SK-N-MC (cell line): ENCODE data around the gene HERPUD2.

ENCODE experiments used
- DNase-seq: peaks from one replicate; pipeline ENCODE4 v3.0.0-alpha.2; 2011; ENCODE audit warnings: low read depth, low spot score
- H3K27ac ChIP-seq: fragments of 200-600 bp; sonication (generic); 2 replicates; pipeline ENCODE4 v1.5.1; 2016; ENCODE audit warnings: mixed run types
- H3K36me3 ChIP-seq: fragments of 200-600 bp; sonication (generic); 2 replicates; pipeline ENCODE4 v1.6.1; 2017; ENCODE audit warnings: antibody characterized with exemption, low read length, mixed read lengths; ENCODE audit not compliant: insufficient read depth
- H3K4me3 ChIP-seq: fragments of 200-600 bp; sonication (generic); 2 replicates; pipeline ENCODE4 v1.5.1; 2016
- H3K9ac ChIP-seq: fragments of 200-600 bp; sonication (generic); 2 replicates; pipeline ENCODE4 v1.8.0; 2017; ENCODE audit warnings: mixed run types, mixed read lengths; ENCODE audit not compliant: insufficient read length
- H3K9me3 ChIP-seq: fragments of 200-600 bp; sonication (generic); 2 replicates; pipeline ENCODE4 v1.6.1; 2017; ENCODE audit warnings: low read depth, mild to moderate bottlenecking, antibody characterized with exemption, low read length, moderate library complexity, mixed read lengths
- EZH2 ChIP-seq: fragments of 200-600 bp; sonication (generic); IDR thresholded peaks from one replicate; pipeline ENCODE4 v1.6.1; 2017; ENCODE audit warnings: antibody characterized with exemption
- FOXP2 ChIP-seq: optimal IDR thresholded peaks from 2 replicates; pipeline ENCODE3; 2011; ENCODE audit warnings: mild to moderate bottlenecking, moderate library complexity; ENCODE audit not compliant: insufficient read depth; ENCODE audit errors: extremely low read length, control extremely low read depth
- POLR2AphosphoS5 ChIP-seq: IDR thresholded peaks from 2 replicates; pipeline ENCODE4 v1.6.1; 2012; ENCODE audit warnings: mild to moderate bottlenecking, low read depth, low read length, borderline replicate concordance

HERPUD2 gene

DNA sequence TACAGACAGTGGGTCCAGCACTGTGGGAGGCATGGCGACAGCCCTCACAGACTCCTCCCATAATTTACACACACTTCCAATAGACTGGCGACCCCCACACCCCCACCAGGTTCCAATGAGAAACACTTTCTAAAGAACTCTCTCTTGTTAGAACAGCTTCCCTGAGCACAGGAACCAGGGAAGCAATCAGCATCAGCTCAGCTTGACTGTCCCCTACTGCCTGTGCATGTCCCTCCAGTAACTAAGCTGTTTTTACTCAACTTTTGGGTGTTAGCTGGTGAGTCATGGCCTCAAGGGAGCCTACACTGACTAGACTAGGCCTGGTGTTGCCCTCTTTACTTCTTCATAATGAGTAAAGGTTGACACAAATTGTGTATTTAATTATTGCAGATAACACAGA lies 32.6 kb upstream of the HERPUD2 start:
- Histone ChIP-seq H3K9ac (no peak overlapping the region), H3K4me3 (no peak overlapping the region), H3K27ac (no peak overlapping the region), H3K36me3 (no peaks in the 10 kb centered on the region), H3K9me3 (no peaks in the 10 kb centered on the region)
- no peak for DNase-seq
- TF ChIP-seq EZH2 (no peak), FOXP2 (no peak), POLR2AphosphoS5 (no peak)

DNA sequence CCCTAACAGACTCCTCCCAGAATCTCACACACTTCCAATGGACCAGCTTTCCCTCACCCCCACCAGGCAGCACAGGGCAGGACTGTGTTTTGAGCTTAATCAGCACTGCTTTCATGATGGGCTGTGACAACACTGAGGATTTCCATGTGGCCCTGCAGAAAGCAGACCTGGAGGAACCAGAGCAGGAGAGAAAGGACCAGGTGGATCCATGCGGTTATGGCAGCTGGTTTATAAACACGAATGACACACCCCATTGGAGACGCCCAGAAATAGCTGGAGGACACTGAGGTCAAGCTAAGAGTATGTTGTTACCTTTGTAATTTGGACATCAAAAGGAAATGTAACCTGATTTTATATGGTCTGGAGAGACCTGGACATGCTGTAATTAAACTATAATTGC lies 31.7 kb upstream of the HERPUD2 start:
- no peak overlapping the region for H3K27ac ChIP-seq
- H3K9me3 ChIP-seq, result no peaks in the 10 kb centered on the region
- no peak for TF ChIP-seq POLR2AphosphoS5
- TF ChIP-seq FOXP2, result no peak
- TF ChIP-seq EZH2, result no peak
- no peak for DNase-seq
- H3K9ac ChIP-seq, result no peak overlapping the region
- H3K36me3 ChIP-seq, result no peaks in the 10 kb centered on the region
- H3K4me3 ChIP-seq, result no peak overlapping the region

DNA sequence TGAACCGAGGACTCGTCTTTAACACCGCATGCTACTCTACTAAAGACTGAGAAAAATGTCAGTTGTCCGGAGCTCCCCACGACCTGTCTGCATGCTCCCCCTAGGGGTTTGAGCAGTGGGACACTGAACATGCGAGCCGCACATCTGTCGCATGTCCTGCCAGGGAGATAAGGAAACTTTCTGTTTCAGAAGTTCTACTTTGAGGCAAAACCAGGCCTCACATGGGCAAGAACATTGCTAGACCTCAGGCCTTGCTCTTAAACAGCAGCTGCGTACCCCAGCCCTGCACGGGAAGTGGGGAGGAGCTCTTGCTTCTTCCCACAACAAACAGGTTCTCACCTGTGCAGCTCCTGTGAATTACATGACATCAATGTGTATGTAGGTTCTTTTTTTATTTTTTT lies 30.3 kb upstream of the HERPUD2 start:
- no peak for DNase-seq
- no peak overlapping the region for H3K27ac ChIP-seq
- TF ChIP-seq FOXP2 (no peak), EZH2 (no peak), POLR2AphosphoS5 (no peak)

DNA sequence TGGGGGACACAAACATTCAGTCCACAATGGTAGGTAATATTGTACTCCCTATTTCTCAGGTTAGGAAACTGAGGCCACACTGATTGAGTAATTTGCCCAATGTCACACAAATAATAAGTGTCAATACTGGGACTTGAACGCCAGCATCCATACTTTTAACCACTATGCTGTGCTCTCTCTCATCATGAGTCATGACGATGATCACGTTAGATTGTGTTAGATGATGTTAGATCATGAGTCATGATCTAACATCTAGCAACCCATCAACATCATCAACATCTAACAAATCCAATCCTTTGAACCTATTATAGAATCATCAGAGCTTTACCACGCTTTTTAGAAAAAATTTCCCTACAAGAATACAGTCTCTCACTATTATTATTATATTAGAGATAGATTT lies 28.1 kb upstream of the HERPUD2 start:
- Histone ChIP-seq H3K9ac (no peak overlapping the region), H3K36me3 (no peaks in the 10 kb centered on the region), H3K27ac (no peak overlapping the region), H3K4me3 (no peak overlapping the region), H3K9me3 (no peaks in the 10 kb centered on the region)
- DNase-seq, result no peak
- no peak for TF ChIP-seq EZH2
- TF ChIP-seq FOXP2, result no peak
- TF ChIP-seq POLR2AphosphoS5, result no peak

More for the DNA sequence above, 30.3 kb upstream of the HERPUD2 start:
- Histone ChIP-seq H3K4me3 (no peak overlapping the region), H3K9me3 (no peaks in the 10 kb centered on the region), H3K9ac (no peak overlapping the region), H3K36me3 (no peaks in the 10 kb centered on the region)

DNA sequence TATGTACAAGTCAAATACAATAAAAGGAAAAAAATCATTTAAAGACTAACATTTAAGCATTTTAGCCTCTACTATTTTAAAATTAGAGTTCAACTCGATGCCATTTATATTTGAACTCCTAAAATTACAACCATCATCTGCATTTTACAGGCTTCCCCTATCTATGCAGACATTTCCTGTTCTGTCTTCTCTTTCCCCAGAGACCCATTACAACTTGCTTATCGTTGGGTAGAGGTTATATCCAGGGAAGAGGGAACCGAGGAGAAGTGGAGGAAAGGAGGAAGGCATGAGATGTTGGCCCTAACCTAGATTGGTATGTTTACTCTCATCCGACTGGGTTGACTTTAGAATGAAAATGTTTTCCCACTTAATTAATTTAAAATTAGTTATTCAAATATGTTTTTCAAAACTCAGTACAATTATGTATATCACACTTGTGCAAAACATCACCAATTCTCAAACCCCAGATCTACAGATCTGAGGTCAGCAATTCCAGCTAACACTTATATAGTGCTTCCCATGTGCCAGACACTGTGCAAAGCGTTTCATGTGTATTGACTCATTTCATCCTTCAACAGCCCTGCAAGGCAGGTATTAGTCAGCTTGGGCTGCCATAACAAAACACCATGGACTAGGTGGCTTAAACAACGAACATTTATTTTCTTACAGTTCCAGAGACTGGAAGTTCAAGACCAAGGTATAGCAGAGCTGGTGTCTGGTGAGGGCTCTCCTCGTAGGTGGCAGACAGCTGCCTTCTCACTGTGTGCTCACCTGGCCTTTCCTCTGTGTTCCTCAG lies 27.3 kb upstream of the HERPUD2 start:
- DNase-seq, result peak; percentile 76
- H3K36me3 ChIP-seq, result no peaks in the 10 kb centered on the region
- H3K4me3 ChIP-seq, result 0 out of 2 replicates have a peak overlapping the region, but pooled peaks have one; percentile 7
- H3K9me3 ChIP-seq, result no peaks in the 10 kb centered on the region
- H3K27ac ChIP-seq, result no peak overlapping the region
- no peak overlapping the region for H3K9ac ChIP-seq
- no peak for TF ChIP-seq POLR2AphosphoS5
- TF ChIP-seq FOXP2, result no peak
- TF ChIP-seq EZH2, result no peak

DNA sequence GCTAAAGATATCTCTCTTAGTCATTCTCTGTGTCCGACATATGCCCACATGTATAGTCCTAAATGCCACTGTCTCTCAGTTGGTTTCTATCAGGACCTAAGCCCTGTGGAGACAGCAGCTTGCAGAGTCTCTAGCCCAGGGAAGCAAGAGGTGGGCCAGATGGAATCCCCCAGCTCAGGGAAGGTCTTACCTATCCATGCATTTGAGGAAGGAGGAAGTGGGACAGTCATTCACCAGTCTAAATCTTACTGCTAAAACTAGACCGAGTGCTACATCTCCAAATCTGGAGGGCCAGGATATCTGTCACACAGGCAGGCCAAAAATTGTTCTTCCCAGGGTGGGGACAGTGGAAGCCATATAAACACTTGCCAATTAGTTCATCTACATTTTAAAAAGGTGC lies 26.4 kb upstream of the HERPUD2 start:
- Histone ChIP-seq H3K27ac (no peak overlapping the region), H3K9ac (no peak overlapping the region), H3K4me3 (no peak overlapping the region), H3K36me3 (no peaks in the 10 kb centered on the region), H3K9me3 (no peaks in the 10 kb centered on the region)
- DNase-seq, result no peak
- TF ChIP-seq POLR2AphosphoS5, result no peak
- no peak for TF ChIP-seq EZH2
- no peak for TF ChIP-seq FOXP2

DNA sequence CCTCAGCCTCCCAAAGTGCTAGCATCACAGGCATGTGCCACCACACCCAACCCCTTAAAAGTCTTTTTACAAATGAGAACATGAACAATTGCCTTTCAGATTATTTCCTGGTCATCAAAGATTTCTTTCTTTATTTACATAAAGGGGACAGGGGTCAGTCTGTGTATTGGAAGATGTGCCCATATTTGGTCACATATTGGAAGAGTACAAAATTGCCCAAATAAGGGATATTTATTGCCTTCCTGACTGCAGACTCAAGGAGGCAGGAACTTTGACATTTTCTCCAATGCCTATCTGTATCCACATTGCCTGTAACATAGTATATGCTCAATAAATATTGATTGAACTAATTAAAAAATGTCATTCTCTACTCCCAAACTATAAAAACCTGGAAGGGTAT lies 25.9 kb upstream of the HERPUD2 start:
- H3K4me3 ChIP-seq, result no peak overlapping the region
- no peak for TF ChIP-seq POLR2AphosphoS5
- TF ChIP-seq EZH2, result no peak
- TF ChIP-seq FOXP2, result no peak
- no peaks in the 10 kb centered on the region for H3K9me3 ChIP-seq
- no peak for DNase-seq
- no peak overlapping the region for H3K9ac ChIP-seq
- H3K27ac ChIP-seq, result no peak overlapping the region
- no peaks in the 10 kb centered on the region for H3K36me3 ChIP-seq

DNA sequence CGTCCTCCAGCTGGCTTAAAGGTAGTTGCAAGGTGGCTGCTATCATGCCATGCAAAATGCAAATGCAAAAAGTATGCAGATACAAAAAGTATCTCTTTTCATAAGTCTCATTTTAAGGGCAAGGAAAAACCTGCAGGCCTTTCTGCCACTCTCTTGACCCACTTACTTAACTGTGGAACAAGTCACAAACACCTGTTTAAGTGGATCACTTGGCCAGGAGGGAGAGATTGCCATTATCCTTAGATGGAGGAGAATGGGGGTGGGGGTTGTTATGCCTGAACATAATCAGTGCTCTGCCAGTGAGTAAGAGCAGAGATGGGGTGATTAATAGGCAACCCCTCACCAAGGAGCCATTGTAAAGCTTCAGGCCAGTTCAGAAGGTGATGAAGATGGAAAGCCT lies 25.1 kb upstream of the HERPUD2 start:
- no peak for DNase-seq
- Histone ChIP-seq H3K36me3 (no peaks in the 10 kb centered on the region), H3K9me3 (no peaks in the 10 kb centered on the region), H3K4me3 (no peak overlapping the region), H3K9ac (no peak overlapping the region), H3K27ac (no peak overlapping the region)
- no peak for TF ChIP-seq FOXP2
- no peak for TF ChIP-seq EZH2

DNA sequence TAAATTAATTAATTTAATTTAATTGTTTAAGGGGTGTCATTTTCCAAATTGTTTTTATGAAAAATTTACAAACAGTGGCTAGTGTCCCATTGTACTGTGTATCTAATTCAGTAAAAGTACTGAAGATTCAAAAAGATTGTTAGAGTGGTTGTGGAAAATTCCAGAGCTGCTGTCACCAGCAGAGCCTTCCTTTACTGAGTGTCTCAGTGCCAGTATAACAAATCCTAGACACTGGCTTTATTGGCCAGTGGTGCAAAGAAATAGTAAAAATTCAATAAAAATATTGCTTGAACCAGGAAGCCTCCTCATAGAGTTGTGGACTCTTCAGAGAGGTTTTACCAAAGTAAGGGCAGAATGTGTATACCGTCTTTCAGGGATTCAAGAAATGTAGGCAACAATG lies 23.1 kb upstream of the HERPUD2 start:
- no peak for DNase-seq
- Histone ChIP-seq H3K27ac (no peak overlapping the region), H3K4me3 (no peak overlapping the region), H3K36me3 (no peaks in the 10 kb centered on the region), H3K9ac (no peak overlapping the region), H3K9me3 (no peaks in the 10 kb centered on the region)
- no peak for TF ChIP-seq POLR2AphosphoS5
- TF ChIP-seq FOXP2, result no peak
- TF ChIP-seq EZH2, result no peak
